Measurements from ENCODE around the gene MINDY2. TPM values are rescaled to one million over a fixed set of nuclear protein-coding genes. Genes with fewer than 3 reads are reported as not detected.
A peak's percentile ranks its signal among the peaks of the same experiment; 100 is the strongest.
"Not testable (repeated sequence)": the region's sequence is repeated elsewhere in the genome, so short reads cannot be mapped to it uniquely, and the experiment has no call there.

The MINDY2 gene
- total RNA-seq, 1 donor, result 4.8 TPM

DNA sequence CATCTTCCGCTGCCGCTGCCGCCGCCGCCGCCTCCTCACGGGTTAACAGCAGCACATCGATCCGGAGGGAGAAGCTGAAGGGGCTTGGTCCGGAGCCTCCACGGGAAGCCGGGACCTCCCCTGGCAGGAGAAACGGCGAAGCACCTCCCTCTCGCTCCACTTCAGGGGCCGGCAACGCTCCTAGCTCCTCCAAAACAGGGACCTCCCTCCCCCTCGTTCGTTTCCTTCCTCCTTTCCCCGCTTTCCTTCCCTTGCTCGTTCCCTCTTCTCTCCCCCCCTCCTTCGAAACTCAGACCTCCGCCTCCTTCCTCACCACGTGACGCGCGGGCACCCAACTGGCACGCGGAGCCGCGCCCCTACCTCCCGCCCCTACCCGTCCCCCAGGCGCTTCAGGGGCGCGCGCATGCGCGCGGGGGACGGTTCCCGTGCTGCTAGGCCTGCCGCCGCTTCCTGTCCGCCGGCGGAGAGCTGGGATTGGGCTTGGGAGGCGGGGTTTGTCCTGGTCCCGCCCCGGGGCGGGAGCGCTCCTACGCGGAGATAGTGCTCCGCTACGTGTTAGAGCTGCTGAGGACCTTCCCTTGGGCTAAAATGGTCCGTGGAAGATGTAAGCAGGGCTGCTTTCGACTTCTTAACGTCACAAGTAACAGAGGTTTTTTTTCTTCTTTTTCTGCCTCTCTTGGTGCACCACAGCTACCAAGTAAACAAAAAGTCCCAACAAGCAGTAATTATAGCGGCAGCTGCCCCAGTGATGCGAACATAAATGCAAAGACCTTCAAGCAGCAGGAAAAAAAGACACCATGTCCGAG lies 21.4 kb upstream of the MINDY2 start, which contains the start of gene ADAM10:
Gene ADAM10, minus strand, starts transcription at position 176 of the 806 bp plus-strand sequence. Its CDS starts 173 bp downstream, at position 3.
- DNase-seq (ENCODE audit: low read depth in 2 of 3, low spot score in 2 of 3), result peak; percentile 92 to 99 (median 99)

DNA sequence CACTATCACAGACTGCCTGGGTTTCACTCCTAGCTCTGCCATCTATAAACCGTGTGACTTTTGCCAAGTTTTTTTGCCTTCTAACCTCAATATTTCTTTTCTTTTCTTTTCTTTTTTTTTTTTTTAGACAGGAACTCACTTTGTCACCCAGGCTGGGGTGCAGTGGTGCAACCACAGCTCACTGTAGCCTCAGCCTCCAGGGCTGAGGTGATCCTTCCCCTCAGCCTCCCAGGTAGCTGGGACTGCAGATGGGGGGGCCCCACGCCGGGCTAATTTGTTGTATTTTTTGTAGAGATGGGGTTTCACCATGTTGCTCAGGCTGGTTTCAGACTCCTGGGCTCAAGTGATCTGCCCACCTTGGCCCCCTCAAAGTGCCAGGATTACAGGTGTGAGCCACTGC lies 18.4 kb upstream of the MINDY2 start:
- DNase-seq (ENCODE audit: low read depth in 2 of 3, low spot score in 2 of 3), result no peak

DNA sequence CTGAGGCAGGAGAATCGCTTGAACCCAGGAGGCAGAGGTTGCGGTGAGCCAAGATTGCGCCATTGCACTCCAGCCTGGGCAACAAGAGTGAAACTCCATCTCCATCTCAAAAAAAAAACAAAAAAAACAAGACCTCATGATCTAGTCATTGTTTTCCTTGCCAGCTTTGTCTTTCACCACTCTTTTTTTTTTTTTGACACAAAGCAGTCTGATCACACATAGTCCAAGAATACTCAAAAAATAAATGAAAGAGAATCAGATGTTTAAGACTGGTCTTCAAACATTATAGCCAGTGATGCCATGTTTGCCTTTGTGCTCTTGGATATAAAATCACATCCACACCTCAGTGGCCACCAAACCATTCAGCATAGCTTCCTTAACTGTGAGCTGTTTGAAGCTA lies 15.8 kb upstream of the MINDY2 start:
- no peak for DNase-seq (ENCODE audit: low read depth in 2 of 3, low spot score in 2 of 3)

DNA sequence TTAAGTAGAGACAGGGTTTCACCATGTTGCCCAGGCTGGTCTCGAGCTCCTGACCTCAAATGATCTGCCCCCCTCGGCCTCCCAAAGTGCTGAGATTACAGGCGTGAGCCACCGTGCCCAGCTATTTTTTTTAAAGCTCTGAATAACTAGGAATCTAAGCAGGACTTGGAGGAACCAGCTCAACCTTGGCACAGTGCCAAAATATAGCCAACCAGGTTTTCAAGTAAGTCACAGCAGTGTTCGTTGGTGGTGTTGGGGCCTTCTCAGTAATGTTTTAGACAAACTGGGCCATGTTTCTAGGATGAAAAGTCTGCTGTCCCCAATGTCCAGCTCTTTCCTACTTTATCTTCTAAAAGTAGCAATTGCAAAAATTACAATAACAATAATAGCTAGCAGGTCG lies 15.1 kb upstream of the MINDY2 start:
- no peak for DNase-seq (ENCODE audit: low read depth in 2 of 3, low spot score in 2 of 3)

DNA sequence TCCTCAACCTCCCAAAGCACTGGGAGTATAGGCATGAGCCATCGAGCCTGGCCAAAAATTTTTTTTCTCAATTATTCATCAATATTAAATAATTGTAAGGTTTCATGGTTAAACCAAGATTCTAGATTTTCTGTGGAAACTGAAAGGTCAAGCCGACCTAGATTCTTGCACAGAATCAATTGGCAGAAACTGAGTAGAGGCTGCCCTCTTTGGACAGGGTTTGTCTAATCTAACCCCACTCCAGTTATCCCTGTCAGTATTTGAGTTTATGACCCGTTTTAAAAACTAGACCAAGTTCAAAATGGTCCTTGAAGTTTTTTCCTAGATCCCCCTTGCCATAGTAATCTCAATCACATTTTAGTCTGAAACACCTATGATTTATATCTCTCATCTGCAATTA lies 13.0 kb upstream of the MINDY2 start:
- peak in 1 of 3 donors; percentile 30 for DNase-seq (ENCODE audit: low read depth in 2 of 3, low spot score in 2 of 3)

- DNase-seq (ENCODE audit: low read depth in 2 of 3, low spot score in 2 of 3), result no peak
These were observed 10.6 kb upstream of the MINDY2 start for GRCh38 chr15:58760385-58761009.

DNA sequence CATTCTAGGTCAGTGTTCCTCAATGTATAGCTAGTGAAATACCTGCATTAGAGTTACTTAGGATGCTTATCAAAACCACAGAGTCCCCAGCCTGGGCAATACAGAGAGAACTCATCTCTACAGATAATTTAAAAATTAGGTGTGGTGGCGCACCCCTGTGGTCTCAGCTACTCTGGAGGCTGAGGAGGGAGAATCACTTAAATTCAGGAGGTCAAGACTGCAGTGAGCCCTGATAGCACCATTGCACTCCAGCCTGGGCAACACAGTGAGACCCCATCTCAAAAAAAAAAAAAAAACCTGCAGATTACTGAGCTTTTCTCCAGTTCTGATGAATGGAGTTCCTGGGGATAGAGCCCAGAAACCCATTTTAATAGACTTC lies 10.1 kb upstream of the MINDY2 start:
- no peak for DNase-seq (ENCODE audit: low read depth in 2 of 3, low spot score in 2 of 3)

DNA sequence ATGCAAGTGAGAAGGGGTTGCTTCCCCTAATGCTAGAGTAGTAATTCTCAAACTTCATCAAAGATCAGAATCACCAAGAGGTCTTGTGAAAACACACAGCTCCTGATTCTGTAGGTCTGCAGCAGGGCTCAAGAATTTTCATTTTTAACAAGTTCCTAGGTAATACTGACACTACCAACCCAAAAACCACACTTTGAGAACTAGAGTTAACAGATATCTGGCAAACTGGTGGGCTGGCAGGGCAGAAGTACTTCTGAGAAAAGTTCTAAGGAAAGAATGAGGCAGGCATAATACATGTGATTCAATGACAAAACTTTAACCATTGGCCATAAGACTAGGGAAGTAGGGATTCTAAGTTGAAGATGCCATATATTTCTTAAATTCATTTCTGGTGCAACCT lies 8.8 kb upstream of the MINDY2 start:
- DNase-seq (ENCODE audit: low read depth in 2 of 3, low spot score in 2 of 3), result no peak

GRCh38 chr15:58762731-58763130 lies 8.4 kb upstream of the MINDY2 start:
- no peak for DNase-seq (ENCODE audit: low read depth in 2 of 3, low spot score in 2 of 3)

DNA sequence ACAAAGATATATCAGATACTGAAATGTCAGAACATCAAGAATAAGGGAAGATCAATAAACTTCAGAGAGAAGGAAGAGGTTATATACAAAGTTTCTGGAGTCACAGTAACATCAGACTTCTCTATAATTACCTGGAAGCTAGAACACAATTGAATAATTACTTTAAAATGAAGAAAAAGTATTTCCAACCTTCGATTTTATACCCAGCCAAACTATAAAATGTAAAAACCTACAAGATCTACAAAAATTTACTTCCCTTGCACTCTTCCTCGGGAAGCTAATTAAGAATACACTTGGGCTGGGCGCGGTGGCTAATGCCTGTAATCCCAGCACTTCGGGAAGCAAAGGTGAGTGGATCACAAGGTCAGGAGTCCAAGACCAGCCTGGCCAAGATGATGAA lies 6.6 kb upstream of the MINDY2 start:
- no peak for DNase-seq (ENCODE audit: low read depth in 2 of 3, low spot score in 2 of 3)

GRCh38 chr15:58766290-58766689 lies 4.8 kb upstream of the MINDY2 start:
- DNase-seq (ENCODE audit: low read depth in 2 of 3, low spot score in 2 of 3), result no peak

GRCh38 chr15:58768601-58769004 lies 2.5 kb upstream of the MINDY2 start:
- not testable (repeated sequence) for DNase-seq (ENCODE audit: low read depth in 2 of 3, low spot score in 2 of 3)

GRCh38 chr15:58770519-58770856 lies 614 bp upstream of the MINDY2 start:
- peak in 2 of 3 donors; percentile 60 to 75 for DNase-seq (ENCODE audit: low read depth in 2 of 3, low spot score in 2 of 3)

- DNase-seq (ENCODE audit: low read depth in 2 of 3, low spot score in 2 of 3), result peak in 1 of 3 donors; percentile 14
These were observed 634 bp downstream of the MINDY2 start for GRCh38 chr15:58771621-58772250.

GRCh38 chr15:58773024-58773423 lies 1.9 kb downstream of the MINDY2 start:
- no peak for DNase-seq (ENCODE audit: low read depth in 2 of 3, low spot score in 2 of 3)

DNA sequence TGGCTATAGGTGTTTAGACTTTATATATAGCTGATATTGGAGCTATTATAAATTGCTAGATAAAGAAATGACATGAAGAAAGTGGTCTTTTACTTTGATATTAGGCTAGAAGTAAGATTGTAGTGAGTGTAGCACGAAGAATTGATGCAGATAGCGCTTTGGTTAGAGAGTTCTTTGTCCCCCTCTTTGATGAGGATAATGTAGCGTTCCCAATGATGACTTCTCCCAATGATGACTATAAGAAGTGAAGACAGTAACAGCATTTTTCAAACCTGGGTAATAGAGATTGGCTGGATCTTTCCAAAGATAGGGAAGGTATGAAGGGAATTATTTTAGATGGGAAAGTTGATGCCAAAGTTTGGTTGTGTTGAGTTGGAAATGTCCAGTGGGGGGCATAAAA lies 4.3 kb downstream of the MINDY2 start:
- no peak for DNase-seq (ENCODE audit: low read depth in 2 of 3, low spot score in 2 of 3)

DNA sequence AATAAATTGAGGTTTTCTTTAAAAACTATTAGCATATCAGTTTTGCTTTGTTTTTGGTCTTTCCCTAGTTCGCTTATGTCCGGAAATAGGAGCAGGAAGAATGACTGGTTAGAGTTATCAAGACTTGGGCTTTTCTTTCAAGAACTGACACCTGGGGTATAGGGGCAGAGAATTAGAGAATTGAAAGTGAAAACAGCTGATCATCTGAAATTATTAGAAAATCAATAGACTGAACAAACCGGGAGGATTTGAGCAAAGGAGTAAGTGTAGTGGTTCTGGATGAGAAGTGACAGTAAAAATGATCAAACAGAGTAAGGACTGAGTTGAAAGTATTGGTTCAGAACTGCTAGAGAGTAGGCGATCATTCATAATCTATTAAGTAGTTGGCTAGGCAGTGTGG lies 6.0 kb downstream of the MINDY2 start:
- no peak for DNase-seq (ENCODE audit: low read depth in 2 of 3, low spot score in 2 of 3)

DNA sequence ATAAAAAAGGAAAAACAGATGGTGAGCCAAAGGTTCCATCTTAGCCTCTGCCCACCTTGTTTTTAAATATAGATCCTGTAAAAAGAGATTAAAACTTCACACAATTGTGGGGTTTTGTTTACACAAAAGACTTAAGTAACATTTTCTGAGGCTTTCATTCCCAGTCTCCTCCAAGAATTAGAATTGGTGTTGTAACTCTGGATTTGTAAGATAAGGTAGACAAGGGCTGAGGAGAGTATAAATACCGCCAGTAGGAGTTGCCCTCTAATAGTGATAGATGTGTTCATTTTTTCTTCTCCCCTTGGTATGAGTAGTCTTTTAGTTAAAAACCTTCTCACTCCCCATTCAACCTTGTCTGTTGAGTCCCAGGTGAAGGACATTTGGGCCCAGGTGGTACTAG lies 8.5 kb downstream of the MINDY2 start:
- no peak for DNase-seq (ENCODE audit: low read depth in 2 of 3, low spot score in 2 of 3)

- DNase-seq (ENCODE audit: low read depth in 2 of 3, low spot score in 2 of 3), result no peak
These were observed 14.3 kb downstream of the MINDY2 start for GRCh38 chr15:58785355-58785754.

- no peak for DNase-seq (ENCODE audit: low read depth in 2 of 3, low spot score in 2 of 3)
These were observed 17.1 kb downstream of the MINDY2 start for GRCh38 chr15:58788056-58788710.

DNA sequence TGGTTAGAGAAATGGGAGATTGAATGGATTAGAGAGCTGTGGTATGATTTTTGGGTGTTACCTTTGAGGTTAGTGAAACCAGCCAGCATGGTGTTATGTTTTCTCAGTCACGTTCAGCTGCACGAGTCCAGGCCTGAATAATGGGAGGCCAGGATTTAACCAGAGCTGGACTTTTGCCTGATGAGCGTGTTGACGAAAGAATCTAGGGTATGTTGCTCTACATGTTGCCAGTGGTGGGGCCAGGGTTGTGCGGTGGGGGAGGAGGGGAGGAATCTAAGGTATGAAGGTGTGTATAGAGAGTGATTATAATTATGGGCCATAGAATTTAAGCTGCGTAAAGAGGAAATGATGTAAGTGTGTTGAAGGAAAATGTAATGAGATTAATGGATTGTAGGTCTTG lies 22.8 kb downstream of the MINDY2 start:
- DNase-seq (ENCODE audit: low read depth in 2 of 3, low spot score in 2 of 3), result no peak

All from hematopoietic multipotent progenitor cell (in vitro differentiated cells).